GM21381 (cell line): ENCODE results near the gene PRRC2B.
A peak's percentile ranks its signal among the peaks of the same experiment; 100 is the strongest.
"Not testable (repeated sequence)": the region's sequence is repeated elsewhere in the genome, so short reads cannot be mapped to it uniquely, and the experiment has no call there.

Experiments
- ATAC-seq: cut with Tn5 transposase; IDR thresholded peaks from one replicate; pipeline ENCODE4 v1.9.1; 2021; ENCODE audit warnings: mild to moderate bottlenecking, moderate library complexity; ENCODE audit not compliant: unreplicated experiment

Gene PRRC2B

DNA sequence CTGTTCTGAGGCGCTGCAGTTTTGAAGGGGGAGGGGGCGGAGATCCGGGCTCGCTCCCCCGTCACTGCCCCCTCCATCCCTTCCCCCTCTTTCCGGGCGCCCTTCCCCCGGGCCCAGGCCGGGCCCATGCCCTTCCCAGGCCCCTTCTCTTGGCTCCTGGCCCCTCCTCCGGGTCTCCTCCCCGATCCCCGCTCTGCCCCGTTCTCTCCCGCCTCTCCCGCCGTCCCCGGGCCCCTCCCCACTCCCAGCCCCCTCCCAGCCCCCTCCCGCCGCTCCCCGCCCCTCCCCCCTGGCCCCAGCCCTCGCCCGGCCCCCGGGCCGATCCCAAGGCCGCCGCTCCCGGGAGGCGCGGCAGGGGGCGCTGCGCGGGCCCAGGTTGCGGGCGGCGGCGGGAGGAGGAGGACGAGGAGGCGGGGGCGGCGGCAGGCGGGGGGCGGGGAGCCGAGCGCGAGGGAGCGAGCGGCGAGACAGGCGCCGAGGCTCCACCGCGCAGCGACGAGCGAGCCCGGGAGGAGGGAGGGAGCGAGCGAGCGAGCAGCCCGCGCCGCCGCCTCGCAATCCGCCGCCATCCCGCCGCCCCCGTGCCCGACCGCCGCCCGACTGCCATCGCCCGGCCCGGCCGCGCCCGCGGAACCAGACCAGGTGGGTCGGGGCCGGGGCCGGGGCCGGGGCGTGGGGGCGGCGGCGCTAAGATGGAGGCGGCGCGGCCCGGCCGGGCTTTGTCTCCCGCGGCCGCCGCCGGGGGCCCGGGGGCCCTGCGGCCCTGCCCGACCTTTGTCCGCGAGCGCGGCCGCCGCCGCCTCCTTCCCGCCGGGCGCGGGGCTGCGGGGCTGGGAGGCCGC, at the start of gene PRRC2B:
Gene PRRC2B, plus strand, starts transcription at position 465 of the 842 bp plus-strand sequence. CDS start 36,059 bp downstream, outside the sequence.
- peak; percentile 45 for ATAC-seq

DNA sequence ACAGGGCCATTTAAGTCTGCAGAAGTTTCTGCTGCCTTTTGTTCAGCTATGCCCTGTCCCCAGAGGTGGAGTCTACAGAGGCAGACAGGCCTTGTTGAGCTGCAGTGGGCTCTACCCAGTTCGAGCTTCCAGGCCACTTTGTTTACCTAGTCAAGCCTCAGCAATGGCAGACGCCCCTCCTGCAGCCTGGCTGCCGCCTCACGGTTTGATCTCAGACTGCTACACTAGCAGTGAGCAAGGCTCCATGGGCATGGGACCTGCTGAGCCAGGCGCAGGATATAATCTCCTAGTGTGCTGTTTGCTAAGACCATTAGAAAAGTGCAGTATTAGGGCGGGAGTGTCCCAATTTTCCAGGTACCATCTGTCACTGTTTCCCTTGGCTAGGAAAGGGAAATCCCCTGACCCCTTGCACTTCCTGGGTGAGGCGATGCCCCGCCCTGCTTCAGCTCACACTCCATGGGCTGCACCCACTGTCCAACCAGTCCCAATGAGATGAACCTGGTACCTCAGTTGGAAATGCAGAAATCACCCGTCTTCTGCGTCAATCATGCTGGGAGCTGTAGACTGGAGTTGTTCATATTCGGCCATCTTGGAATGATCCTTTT, 48.9 kb upstream of the PRRC2B start:
- ATAC-seq, result not testable (repeated sequence)

DNA sequence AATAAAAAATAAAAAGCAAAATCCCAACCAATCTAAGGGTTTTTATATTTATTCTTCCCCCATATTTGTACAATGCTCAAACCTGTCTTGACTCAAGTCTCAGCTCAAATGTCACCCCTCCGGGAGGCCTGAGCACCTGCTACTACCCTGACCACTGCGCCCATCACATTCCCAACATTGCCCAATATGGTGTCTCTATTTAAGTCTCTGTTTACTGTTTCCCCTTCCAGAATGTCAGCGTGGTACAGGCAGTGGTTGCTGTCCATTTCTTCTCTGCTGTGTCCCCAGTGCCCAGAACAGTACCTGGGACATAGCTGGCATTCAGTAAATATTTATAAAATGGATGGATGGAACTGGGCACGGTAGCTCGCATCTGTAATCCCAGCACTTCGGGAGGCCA, 47.3 kb upstream of the PRRC2B start:
- no peak for ATAC-seq

DNA sequence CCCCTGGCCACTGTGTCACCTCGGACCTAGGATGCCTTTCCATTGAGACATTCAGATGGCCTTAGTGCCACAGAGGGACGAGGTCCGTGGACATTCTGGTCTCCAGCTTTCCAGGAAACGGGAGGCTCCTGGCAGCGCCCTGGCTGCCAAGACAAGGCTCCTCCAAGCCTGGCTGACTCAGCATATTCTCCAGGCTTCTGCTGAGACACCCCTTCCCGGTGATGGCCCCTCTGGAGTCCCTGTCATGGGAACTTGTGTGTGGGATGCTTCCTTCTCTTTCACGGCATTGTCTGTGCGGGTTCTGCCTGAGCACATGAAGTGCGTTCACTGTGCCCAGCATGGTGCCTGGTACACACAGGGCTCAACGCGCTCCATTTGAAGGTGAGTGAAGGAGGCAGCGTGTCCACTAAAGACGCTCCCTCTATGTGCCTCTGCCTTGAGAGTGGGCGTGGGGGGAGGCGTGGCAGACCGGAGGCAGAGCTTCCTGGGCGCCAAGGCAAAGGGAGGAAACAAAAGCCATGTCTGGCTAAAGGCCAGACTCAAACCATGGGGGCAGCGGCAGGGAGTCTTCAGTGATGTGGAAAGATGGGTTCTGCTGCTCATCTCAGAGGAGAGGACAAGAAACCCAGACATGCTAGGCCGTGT, 46.4 kb upstream of the PRRC2B start:
- ATAC-seq, result no peak

DNA sequence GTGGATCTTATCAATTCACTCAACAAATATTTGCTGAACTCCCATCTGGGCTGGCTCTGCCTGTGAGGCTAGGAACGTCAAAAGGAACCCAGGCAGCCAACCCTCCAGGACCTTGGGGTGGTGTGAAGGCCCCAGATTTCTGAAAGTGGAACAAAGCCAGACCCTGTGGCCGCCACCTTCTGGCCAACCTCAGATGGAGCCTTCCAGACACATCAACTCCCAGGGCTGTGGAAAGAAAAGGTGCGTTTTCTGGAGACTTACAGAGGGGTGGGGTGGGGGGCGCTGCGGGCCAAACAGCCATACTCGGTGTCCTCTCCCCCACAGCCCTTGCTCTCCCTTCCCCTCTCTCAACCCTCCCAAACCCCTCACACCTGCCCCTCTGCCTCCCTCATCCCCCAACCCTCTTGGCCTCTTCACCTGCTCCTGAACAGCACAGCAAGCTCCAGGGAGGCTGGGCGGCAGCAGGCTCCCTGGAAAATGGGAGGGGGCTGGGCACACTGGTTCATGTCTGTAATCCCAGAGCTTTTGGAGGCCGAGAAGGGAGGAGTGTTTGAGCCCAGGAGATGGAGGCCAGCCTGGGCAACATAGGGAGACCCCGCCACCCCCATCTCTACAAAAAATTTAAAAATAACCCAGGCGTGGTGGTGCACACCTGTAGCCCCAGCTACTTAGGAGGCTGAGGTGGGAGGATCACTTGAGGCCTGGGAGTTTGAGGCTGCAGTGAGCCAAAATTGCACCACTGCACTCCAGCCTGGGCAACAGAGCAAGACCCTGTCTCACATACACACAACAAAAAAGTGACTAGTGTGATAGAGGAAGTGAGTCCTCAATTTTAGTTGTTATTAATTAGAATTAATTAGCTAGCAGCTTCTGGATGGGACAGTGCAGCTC, 45.0 kb upstream of the PRRC2B start:
- no peak for ATAC-seq

DNA sequence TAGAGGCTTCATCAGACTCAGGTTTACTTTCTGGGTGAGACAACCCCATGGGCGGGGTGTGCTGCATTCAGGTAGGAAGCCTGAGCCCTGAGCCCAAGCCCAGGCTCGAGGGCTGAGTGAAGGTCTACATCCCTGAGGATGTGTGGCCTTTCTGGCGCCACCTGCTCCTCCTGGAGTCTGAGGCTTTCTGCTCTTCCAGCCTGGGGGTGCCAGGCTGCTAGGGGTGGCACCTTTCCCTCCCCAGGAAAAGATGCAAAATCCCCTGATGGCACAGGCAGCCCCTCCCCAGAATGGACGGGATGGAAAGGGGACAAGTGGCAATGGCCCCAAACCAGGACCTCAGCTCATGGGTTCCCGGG, 44.4 kb upstream of the PRRC2B start:
- no peak for ATAC-seq

DNA sequence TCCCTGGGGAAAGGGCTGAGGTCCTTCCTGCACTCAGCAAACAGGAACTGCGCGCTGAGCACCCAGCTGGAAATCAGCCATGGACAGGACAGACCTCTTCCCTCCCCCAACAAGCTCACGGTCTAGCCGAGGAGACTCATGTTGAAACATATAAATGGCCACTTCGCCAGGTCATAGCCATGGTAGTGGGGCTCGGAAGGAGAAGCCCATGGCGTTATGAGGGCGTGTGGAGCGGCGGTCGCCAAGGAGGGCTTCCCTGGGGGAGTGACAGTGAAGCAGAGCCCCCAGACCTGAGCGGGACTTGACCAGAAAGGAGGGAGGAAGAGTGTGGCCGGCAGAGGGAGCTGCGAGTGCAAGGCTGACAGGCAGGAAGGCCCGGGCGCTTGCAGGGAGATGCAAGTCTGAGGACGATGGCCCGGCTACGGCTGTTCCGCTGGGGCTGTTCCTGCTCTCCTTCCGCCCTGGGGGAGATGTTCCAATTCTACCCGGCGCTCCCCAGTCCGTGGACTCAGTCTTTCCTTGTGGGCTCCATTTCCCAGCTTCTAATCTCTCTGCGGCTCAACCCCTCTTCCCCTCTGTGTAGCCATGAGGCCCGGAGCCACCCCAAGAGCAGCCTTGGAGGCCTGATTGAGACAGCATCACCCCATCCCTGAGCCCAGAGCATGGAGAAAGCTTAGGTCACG, 43.9 kb upstream of the PRRC2B start:
- no peak for ATAC-seq

DNA sequence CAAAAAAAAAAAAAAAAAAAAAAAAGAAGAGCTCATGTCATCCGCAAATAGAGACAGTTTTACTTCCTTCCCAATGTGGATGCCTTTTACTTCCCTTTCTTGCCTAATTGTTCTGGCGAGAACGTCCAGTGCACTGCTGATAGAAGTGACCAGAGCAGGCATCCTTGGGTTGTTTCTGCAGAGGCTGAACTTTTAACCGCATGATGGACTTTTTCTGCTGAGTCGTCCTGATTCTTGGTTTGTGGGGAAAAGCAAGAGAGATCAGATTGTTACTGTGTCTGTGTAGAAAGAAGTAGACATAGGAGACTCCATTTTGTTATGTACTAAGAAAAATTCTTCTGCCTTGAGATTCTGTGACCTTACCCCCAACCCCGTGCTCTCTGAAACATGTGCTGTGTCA, 37.4 kb upstream of the PRRC2B start:
- not testable (repeated sequence) for ATAC-seq

DNA sequence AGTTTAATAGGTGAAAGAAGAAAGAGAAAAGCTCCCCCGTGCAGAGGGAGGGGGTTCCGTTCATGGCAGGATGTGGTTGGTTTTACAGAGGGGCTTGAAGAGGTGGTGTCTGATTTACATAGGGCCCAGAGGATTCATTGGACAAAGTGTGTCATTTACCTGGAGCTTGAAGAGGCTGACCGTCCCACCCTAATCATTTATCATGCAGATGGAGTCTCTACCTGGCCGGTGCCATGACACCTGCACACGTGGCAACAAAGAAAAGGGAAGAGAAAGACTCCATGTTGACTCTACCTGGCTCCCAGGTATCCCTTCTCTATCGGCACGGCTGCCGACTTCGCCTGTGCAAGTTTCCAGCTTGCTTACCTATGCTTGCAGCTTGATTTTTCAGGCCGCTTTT, 35.3 kb upstream of the PRRC2B start:
- no peak for ATAC-seq

DNA sequence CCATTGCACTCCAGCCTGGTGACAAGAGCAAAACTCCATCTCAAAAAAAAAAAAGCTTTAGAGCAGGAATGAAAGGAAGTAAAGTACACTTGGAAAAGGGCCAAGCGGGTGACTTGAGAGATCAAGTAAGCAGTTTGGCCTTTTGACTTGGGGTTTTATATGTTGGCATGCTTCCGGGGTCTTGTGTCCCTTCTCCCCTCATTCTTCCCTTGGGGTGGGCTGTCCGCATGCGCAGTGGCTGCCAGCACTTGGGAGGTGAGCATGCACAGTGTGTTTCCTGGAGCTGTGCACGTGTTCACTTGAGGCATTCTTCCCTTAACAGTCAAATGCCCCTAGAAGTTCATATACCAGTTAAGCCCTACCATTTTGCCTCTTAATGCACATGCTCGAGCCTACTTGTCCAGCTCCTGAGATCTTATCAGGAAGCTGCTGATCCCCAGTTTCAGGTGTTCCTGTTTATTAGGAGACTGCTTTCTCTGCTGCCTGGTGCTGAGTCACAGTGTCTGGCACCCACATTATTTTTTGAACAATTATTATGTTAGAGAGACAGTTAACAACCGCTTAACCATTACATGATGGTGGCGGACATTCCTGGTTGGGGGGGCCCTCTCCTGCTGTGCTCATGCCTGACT, 32.6 kb upstream of the PRRC2B start:
- ATAC-seq, result no peak

DNA sequence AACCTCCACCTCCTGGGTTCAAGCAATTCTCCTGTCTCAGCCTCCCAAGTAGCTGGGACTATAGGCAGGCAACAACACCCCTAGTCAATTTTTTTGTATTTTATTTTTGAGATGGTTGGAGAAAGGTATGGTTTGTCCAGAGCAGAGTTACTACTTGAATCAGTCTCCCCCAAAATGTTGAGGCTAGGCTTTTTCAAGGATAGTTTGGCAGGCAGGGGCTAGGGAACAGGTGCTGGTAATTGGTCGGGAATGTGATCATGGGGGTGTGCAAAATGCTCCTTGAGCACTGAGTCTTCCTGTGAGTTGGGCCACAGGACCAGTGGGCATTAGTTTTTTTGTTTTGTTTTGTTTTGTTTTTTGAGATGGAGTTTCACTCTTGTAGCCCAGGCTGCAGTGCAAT, 28.3 kb upstream of the PRRC2B start:
- ATAC-seq, result no peak

DNA sequence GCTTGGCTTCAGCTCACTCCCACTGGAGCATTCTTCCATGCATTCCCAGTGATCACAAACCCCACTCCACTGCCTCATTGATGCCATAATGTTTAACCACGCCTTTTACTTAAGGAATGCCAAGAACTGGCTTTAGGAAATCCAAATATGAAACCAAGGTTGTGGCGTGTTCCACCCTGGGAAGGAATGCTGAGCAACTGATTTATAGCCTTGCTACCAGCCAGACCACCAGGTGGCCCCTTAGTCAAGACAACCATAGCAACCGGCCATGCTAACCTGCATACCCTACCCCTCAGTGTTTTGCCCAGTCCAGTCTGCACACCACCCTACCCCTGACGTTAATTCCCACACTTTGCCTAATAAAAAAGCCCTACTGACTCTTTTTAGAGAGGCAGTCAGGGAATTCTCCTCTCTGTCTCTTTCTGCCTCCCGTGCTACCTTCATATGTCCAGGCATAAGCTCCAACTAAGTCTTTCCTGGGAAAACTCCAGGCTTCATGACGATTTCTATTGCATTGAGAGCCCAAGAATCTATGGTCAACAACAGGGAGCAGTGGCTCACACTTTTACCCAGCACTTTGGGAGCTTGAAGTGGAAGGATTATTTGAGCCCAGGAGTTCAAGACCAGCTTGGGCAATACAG, 27.0 kb upstream of the PRRC2B start:
- no peak for ATAC-seq

DNA sequence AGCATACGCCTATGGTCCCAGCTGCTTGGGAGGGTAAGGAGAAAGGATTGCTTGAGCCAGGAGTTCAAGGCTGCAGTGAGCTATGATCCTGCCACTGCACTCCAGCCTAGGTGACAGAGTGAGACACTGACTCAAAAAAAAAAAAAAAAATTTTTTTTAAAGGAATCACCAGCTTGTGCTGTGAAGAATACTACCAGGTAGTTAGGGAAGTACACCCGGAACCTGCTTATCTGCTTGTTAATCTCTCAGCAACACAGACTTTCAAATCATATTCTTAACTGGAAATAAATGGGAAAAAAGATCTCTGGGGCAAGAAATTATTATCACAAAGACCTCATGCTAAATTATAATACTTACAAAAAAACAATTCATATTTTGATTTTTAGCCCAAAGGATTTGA, 26.4 kb upstream of the PRRC2B start:
- ATAC-seq, result no peak

DNA sequence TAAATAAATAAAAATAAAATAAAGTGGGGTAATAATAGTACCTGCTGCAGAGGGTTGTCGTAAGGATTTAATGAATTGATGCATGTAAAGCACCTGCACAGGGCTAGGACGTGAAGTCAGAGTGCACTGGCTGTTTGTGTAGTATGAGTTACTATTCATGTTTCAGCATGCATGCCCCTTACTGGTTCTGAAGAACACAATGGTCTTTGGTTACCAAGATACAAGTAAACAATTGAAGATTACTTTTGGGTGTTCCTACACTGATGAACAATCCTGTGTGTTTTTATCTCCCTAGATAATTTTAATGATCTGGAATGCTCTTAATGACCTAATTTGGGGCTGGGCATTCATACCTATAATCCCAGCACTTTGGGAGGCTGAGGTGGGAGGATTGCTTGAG, 23.2 kb upstream of the PRRC2B start:
- no peak for ATAC-seq

DNA sequence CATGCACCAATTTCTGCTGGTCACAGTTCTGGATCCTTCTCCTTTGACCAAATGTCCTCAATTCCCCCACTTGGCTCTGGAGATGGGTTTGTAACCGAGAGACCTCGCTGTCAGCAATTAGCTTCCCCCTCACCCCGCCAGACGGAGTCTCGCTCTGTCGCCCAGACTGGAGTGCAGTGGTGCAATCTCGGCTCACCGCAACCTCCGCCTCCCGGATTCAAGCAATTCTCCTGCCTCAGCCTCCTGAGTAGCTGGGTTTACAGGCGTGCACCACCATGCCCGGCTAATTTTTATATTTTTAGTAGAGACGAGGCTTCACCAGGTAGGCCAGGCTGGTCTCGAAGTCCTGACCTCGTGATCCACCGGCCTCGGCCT, 21.3 kb upstream of the PRRC2B start:
- not testable (repeated sequence) for ATAC-seq

DNA sequence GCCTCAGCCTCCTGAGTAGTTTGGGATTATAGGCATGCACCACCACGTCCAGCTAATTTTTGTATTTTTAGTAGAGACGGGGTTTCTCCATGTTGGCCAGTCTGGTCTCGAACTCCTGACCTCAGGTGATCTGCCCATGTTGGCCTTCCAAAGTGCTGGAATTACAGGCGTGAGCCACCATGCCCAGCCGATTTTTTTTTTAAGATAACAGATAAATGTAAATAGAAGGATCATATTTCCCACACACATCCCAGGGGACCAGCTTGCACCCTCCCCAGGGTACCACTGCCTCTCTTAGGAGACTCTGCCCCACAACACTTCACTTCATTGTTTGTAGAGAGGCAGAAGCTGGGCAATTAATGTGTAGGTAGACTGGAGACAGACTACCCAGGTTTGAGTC, 19.2 kb upstream of the PRRC2B start:
- not testable (repeated sequence) for ATAC-seq

DNA sequence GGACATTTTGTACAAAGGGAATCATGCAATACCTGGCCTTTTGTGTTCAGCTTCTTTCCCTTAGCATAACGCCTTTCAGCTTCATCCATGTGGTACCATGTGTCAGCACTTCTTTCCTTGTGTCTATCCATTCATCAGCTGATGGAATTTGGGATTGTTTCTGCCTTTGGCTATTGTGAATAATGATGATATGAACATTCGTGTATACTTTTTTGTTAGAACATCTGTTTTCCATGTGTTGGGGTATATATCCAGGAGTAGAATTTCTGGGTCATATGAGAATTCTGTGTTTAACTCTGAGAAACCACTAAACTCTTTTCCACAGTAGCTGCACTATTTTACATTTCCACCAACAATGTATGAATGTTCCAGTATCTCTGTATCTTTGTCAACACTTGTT, 14.8 kb upstream of the PRRC2B start:
- ATAC-seq, result no peak

DNA sequence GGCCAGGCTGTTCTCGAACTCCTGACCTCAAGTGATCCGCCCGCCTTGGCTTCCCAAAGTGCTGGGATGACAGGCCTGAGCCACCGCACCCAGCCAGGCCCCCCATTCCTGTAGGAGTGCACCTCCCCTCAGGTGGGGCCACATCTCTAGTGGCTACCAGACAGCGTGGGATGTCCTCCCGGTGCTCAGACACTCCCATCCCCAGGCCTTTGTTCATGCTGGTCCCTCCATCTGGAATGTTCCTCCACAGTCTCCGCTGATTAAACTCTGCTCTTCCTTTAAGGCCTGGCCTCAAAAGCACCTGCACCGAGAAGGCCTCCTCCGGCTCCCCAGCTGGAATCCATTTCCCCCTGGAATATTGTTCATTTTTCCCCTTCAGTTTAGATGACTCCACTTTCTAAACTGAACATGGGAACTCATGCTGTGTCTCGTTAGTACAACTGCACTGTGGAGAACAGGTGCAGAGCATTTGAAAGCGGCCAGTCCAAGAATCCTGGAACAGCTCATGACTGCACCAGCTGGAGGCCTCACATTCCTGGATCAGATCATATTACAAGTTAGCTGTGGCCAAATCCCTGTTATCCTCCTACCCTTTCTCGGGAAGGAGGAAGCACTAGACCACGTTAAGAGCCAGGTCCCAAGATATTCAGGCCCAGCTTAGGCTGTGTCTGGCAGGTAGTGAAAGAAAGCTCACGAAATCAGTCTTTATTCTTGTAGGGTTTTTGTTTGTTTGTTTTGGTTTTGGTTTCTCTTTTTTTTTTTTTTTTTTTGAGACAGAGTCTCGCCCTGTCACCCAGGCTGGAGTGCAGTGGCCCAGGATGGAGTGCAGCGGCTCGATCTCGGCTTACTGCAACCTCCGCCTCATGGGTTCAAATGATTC, 10.8 kb upstream of the PRRC2B start:
- ATAC-seq, result no peak

DNA sequence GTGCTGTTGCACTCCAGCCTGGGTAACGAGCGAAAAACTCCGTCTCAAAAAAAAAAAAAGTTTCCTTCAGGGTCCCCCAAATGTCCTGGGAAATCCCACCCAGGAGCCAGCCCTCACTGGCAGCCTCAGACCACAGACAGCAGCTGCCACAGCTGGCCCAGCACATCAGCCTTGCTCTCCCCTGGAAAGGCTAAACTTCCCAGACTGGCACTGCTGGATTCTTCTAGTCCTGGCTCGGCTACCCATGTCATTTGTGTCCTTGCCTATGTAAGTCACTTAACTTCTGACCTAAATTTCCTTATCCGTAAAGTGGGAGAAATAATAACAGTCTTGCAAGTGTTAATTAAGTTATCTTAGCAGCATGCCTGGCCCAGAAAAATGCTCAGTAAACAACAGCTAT, 8.6 kb upstream of the PRRC2B start:
- no peak for ATAC-seq
